ENCODE results near the gene BRF1. TPM values are rescaled to one million over a fixed set of nuclear protein-coding genes. Genes with fewer than 3 reads are reported as not detected.

The BRF1 gene
- total RNA-seq, 1 experiment from 2014 or later = 41.2 TPM

DNA sequence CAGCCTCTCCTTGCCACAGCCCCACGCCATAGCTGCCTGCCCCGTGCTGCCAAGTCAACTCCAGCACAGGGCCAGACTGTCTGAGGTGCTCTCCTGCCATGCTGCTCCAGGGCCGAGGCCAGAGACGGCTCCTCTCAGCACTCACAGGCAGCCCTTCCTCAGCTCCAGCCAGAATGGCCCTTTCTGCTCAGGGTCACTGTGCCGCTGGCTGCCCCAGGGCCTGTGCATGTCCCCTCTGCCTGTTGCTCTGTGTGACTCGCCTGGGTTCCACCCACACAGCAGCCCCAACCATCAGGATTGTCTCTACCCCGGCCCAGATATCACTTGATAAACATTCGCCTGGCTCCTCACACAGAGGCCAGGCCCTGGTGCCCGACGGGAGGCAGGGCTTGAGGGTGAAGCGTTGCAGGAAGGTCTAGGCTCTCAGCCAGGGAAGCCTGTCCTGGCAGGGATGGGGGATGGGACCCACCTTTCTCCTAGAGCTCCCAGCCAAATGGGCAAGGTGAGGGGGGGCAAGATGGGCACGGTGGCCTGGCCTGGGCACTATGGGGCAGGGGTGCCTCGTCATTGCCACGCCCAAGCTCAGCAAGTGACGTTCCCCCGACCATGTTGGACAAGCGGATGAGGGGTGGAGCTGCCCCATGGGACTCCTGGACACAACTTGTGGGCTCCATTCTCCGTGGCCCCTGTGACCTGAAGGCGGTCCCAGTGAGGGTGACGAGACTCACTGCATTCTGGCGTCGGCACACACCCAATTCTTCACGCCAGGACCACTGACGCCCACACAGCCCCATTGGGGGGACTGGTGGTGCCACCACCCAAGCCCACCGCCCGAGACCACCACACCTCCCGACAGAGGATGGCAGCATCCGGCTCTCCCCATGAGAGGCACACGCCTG lies 79.9 kb downstream of the BRF1 start:
- Histone ChIP-seq H4K20me1 (ENCODE audit: insufficient read depth) (no peaks in the 10 kb centered on the region), H3K4me1 (ENCODE audit: control insufficient read depth in 1 of 2, insufficient read depth in 2 of 2, low read length in 2 of 2) (no peaks in the 10 kb centered on the region), H3K9ac (ENCODE audit: low read length) (no peak overlapping the region), H3K27me3 (ENCODE audit: insufficient read depth, low read length) (no peaks in the 10 kb centered on the region), H3K4me3 (replicated peaks in 1 of 2; ENCODE audit: low read depth in 1 of 2, low read length in 2 of 2) (no peak overlapping the region), H2AFZ (ENCODE audit: low read depth, low read length, poor library complexity, severe bottlenecking) (no peak overlapping the region), H3K9me2 (ENCODE audit: insufficient read depth) (no peaks in the 10 kb centered on the region), H3K9me3 (ENCODE audit: control insufficient read depth in 1 of 2, insufficient read depth in 1 of 2, low read depth in 1 of 2, low read length in 2 of 2) (no peaks in the 10 kb centered on the region), H3K4me2 (ENCODE audit: low read length) (no peak overlapping the region), H3K27ac (ENCODE audit: low read depth, low read length) (no peak overlapping the region), H3K36me3 (ENCODE audit: control insufficient read depth in 1 of 2, insufficient read depth in 2 of 2, low read length in 2 of 2) (peaks cover 7 to 10% of the 10 kb centered on the region in 2 experiments; a peak in 3 of 4 replicates), H3K79me2 (ENCODE audit: insufficient read depth, low read length) (no peaks in the 10 kb centered on the region)
- intact Hi-C loops (cut with micrococcal nuclease) = no loop called here
- ChIA-PET RAD21 (ENCODE audit: low non-redundant PET in 1 of 2, low total read pairs in 2 of 2, uncharacterized antibody in 2 of 2, unreplicated experiment in 2 of 2) (no interaction called here), POLR2A (no interaction called here), CTCF (no interaction called here)
- TF ChIP-seq TCF7L2 (IDR thresholded peaks at IDR 0.05; ENCODE audit: borderline replicate concordance, extremely low read depth, insufficient read depth, insufficient read length) = no peak
- no peak for TF ChIP-seq CBX3 (IDR thresholded peaks at IDR 0.05; ENCODE audit: low read depth)
- no peak for TF ChIP-seq EZH2 (IDR thresholded peaks at IDR 0.05)
- TF ChIP-seq RAD21 (IDR thresholded peaks at IDR 0.05; ENCODE audit: low read depth) = no peak
- TF ChIP-seq, protein P1, sequence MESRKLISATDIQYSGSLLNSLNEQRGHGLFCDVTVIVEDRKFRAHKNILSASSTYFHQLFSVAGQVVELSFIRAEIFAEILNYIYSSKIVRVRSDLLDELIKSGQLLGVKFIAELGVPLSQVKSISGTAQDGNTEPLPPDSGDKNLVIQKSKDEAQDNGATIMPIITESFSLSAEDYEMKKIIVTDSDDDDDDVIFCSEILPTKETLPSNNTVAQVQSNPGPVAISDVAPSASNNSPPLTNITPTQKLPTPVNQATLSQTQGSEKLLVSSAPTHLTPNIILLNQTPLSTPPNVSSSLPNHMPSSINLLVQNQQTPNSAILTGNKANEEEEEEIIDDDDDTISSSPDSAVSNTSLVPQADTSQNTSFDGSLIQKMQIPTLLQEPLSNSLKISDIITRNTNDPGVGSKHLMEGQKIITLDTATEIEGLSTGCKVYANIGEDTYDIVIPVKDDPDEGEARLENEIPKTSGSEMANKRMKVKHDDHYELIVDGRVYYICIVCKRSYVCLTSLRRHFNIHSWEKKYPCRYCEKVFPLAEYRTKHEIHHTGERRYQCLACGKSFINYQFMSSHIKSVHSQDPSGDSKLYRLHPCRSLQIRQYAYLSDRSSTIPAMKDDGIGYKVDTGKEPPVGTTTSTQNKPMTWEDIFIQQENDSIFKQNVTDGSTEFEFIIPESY (IDR thresholded peaks at IDR 0.05; ENCODE audit: extremely low read depth, insufficient replicate concordance, low read length) = no peak
- TF ChIP-seq, protein P2, sequence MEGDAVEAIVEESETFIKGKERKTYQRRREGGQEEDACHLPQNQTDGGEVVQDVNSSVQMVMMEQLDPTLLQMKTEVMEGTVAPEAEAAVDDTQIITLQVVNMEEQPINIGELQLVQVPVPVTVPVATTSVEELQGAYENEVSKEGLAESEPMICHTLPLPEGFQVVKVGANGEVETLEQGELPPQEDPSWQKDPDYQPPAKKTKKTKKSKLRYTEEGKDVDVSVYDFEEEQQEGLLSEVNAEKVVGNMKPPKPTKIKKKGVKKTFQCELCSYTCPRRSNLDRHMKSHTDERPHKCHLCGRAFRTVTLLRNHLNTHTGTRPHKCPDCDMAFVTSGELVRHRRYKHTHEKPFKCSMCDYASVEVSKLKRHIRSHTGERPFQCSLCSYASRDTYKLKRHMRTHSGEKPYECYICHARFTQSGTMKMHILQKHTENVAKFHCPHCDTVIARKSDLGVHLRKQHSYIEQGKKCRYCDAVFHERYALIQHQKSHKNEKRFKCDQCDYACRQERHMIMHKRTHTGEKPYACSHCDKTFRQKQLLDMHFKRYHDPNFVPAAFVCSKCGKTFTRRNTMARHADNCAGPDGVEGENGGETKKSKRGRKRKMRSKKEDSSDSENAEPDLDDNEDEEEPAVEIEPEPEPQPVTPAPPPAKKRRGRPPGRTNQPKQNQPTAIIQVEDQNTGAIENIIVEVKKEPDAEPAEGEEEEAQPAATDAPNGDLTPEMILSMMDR (IDR thresholded peaks at IDR 0.05 in 2 of 3, conservative IDR thresholded peaks at IDR 0.05 in 1 of 3; ENCODE audit: borderline replicate concordance in 1 of 3, insufficient read depth in 1 of 3, low read depth in 2 of 3, low read length in 2 of 3) = no peak
- TF ChIP-seq SIN3A (IDR thresholded peaks at IDR 0.05; ENCODE audit: low read depth) = no peak
- no peak for TF ChIP-seq ZNF274 (IDR thresholded peaks at IDR 0.05; ENCODE audit: low read depth, low read length)
- TF ChIP-seq YY1 (IDR thresholded peaks at IDR 0.05; ENCODE audit: extremely low read depth, insufficient replicate concordance, low read depth, low read length) = no peak
- no TSS peak for BruUV-seq (replicated peaks)
- ATAC-seq (no peak), DNase-seq (ENCODE audit: low read depth, low spot score) (no peak)

Measured in HCT116 (cell line).